DMS53 treated with DMSO at 0.1 percent for 48 hours (cell line): ENCODE results near the gene PCDHGC5.

Experiments
- DNase-seq: peaks from one replicate; lab custom pipeline; 2025; ENCODE audit not compliant: unreplicated experiment; lab: John Stamatoyannopoulos, UW

Gene PCDHGC5

DNA sequence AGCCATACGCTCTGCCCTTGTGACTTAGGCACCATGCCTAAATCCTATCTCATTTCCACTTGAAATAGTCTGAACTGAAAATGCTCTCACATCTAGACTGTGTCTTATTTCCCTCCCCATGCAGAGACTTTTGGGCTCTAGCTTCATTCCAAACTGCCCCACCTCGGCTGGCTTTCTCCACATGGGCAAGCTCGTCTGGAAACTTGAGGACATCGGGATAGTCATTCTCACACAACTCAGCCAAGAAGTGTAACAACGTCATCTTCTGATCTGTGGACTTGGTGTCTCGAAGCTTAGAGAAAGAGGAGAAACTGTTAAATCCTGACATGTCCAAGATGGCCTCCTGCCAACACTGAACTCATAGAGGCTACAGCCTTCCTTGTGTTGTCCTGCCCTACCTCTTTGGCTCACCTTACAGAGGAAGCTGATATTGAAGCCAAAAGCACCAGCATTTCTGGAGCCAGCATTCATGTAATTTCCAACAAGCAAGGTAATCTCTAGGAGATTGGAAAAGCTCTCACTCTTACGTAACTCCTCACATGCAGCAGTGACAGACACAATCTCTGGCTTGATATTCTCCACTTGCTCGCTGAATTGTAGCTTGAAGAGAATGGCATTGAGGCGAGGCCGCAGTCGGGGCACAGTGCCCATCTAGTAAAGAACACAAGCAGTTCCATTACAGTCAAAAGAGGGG lies 39.6 kb downstream of the PCDHGC5 start:
- DNase-seq = no peak

GRCh38 chr5:141529002-141529401 lies 40.1 kb downstream of the PCDHGC5 start:
- DNase-seq = no peak

DNA sequence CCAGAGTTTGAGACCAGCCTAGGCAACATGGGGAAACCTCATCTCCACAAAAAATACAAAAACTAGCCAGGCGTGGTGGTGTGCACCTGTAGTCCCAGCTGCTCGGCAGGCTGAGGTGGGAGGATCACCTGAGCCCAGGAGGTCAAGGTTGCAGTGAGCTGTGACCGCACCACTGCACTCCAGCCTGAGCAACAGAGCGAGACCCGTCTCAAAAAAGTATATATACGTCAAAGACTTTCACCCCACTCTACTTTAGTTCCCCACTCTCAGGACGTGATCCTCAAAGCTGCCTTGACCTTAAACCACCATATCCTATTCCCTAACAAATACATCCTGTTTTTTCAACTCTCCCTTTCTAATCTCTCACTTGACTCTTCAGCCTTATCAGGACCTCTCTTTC lies 41.0 kb downstream of the PCDHGC5 start:
- no peak for DNase-seq

DNA sequence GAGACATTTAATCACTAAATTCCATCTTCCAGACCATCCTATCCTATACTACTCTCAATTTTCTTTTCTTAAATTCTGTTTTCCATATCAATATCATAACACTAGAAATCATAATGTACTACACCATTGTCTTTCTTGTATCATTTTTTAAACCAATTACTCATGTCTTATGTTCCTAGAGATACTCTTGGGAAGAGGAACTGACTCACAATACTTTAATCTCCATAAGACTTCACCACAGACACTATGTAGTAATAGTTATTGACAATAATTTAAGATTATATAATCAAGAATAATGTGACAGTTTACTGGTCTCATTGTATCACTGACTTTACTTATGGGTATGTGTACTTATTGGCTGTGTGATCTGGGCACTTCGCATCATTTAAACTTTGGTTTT lies 43.8 kb downstream of the PCDHGC5 start:
- DNase-seq = no peak

DNA sequence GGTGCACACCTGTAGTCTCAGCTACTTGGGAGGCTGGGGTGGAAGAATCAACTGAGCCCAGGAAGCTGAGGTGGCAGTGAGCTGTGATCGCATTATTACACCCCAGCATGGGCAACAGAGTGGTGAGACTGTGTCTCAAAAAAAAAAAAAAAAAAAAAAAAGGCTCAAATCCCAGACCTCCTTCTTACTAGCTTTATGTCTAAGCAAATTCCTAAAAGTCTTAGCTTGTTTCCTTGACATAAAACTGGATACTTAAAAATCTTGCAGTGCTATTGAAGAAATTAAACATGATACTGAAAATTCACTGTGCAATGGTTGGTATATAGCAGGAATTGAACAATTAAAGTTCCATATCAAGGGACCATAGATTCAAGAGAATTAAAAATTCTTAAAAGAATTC lies 45.0 kb downstream of the PCDHGC5 start:
- DNase-seq = no peak

DNA sequence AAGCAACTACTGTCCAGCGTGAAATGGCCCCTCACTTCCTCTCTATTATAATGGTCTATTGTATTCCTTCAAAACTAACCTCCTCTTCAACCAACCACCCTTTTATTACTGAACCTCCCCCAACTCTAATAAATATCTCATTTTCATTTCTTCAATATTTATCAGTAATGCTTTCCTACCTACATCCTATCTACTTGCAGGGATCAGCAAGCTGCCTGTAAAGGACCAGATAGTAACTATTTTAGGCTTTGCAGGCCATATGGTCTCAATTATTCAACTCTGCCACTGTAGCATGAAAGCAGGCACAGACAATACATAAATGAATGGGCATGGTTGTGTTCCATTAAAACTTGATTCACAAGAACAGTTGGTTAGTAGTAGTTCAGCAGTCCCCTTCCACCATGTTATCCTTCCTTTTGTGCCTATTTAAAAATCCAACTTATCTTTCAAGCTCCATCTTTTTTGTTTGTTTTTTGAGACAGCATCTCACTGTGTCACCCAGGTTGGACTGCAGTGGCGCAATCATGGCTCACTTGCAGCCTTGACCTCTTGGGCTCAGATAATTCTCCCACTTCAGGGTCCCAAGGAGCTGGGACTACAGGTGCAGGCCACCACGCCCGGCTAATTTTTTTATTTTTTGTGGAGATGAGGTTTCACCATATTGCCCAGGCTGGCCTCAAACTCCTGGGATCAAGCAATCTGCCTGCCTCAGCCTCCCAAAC lies 45.8 kb downstream of the PCDHGC5 start:
- no peak for DNase-seq
